NT2/D1 (cell line): ENCODE results near the gene EMID1.

Experiments
- DNase-seq: peaks from one replicate; pipeline ENCODE4 v3.0.0-alpha.2; 2011; ENCODE audit warnings: low read depth, low spot score
- H3K27me3 ChIP-seq: 2 replicates; pipeline ENCODE4 v1.6.0; 2011; ENCODE audit warnings: mild to moderate bottlenecking; ENCODE audit not compliant: insufficient read length, insufficient read depth
- H3K36me3 ChIP-seq: 2 replicates; pipeline ENCODE4 v1.6.1; 2011; ENCODE audit warnings: mild to moderate bottlenecking, low read length, mixed read lengths; ENCODE audit not compliant: insufficient read depth, insufficient read length
- H3K4me1 ChIP-seq: 2 replicates; pipeline ENCODE4 v1.5.1; 2011; ENCODE audit not compliant: insufficient read depth, insufficient read length
- H3K4me3 ChIP-seq: 2 replicates; pipeline ENCODE4 v1.5.1; 2011; ENCODE audit warnings: low read depth; ENCODE audit not compliant: insufficient read length
- H3K9ac ChIP-seq: 2 replicates; pipeline ENCODE4 v1.6.0; 2011; ENCODE audit warnings: low read depth; ENCODE audit not compliant: insufficient read length
- H3K9me3 ChIP-seq: 2 replicates; pipeline ENCODE4 v1.5.1; 2011; ENCODE audit warnings: mild to moderate bottlenecking, low read length; ENCODE audit not compliant: insufficient read depth
- SUZ12 ChIP-seq: IDR thresholded peaks from 2 replicates; pipeline ENCODE4 v1.6.1; 2011; ENCODE audit not compliant: insufficient read length, insufficient read depth; ENCODE audit errors: extremely low read depth
- YY1 ChIP-seq: IDR thresholded peaks from 2 replicates; pipeline ENCODE4 v1.6.1; 2011; ENCODE audit not compliant: insufficient read length, insufficient read depth
- ZNF274 ChIP-seq: IDR thresholded peaks from 2 replicates; pipeline ENCODE4 v1.6.1; 2011; ENCODE audit warnings: mild to moderate bottlenecking, low read depth, low read length

EMID1 gene

GRCh38 chr22:29183971-29184848, 21.5 kb upstream of the EMID1 start:
- DNase-seq, result no peak

DNA sequence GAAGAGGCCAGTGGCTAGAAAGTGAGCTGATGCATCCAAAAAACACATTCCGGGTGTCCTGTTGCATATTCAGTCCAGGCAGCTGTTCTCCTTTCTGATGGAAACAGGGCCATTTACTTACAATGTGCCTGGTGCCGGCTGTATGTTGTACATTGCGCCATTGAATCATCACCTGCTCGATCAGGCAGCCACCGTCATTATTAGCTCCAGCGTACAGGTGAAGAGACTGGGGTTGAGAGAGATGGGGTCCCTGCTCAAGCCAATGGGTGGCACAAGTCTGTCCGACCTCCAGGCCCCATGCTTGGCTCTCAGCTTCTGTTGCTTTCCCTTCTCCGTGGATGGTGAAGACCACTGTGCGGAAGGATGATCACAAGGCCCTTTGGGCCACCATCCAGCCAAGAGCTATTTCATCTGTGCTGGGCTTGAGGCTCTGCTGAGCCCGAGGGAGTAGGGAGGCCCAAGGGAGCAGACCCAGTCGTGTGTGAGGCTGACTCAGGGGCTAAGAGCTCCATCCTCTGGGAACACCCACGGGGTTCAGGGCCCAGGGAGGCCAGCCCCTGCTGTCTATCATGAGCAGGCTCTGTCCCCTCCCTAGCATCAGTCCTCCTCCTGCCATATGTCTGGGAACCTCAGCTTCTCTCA, 20.7 kb upstream of the EMID1 start:
- peaks cover 3% of the 10 kb centered on the region for H3K4me1 ChIP-seq
- no peak for TF ChIP-seq YY1
- no peak for TF ChIP-seq SUZ12
- TF ChIP-seq ZNF274, result no peak

More at GRCh38 chr22:29183971-29184848, 21.5 kb upstream of the EMID1 start:
- Histone ChIP-seq H3K4me1 (peaks cover 3% of the 10 kb centered on the region), H3K9me3 (no peaks in the 10 kb centered on the region; the same call in 1 of the 2 replicates), H3K36me3 (no peaks in the 10 kb centered on the region), H3K9ac (no peak overlapping the region), H3K27me3 (no peaks in the 10 kb centered on the region), H3K4me3 (no peak overlapping the region)
- TF ChIP-seq SUZ12 (no peak), YY1 (no peak), ZNF274 (no peak)

GRCh38 chr22:29186302-29186701, 19.4 kb upstream of the EMID1 start:
- H3K9me3 ChIP-seq, result no peaks in the 10 kb centered on the region
- H3K27me3 ChIP-seq, result no peaks in the 10 kb centered on the region
- H3K4me1 ChIP-seq, result peaks cover 3% of the 10 kb centered on the region
- no peak overlapping the region for H3K9ac ChIP-seq
- no peaks in the 10 kb centered on the region for H3K36me3 ChIP-seq
- H3K4me3 ChIP-seq, result no peak overlapping the region
- TF ChIP-seq YY1 (no peak), SUZ12 (no peak), ZNF274 (no peak)
- DNase-seq, result no peak

More for the DNA sequence above, 20.7 kb upstream of the EMID1 start:
- Histone ChIP-seq H3K36me3 (no peaks in the 10 kb centered on the region), H3K9ac (no peak overlapping the region), H3K27me3 (no peaks in the 10 kb centered on the region), H3K9me3 (no peaks in the 10 kb centered on the region; the same call in 1 of the 2 replicates), H3K4me3 (no peak overlapping the region)
- no peak for DNase-seq

- Histone ChIP-seq H3K4me3 (no peak overlapping the region), H3K9me3 (no peaks in the 10 kb centered on the region), H3K9ac (no peak overlapping the region), H3K4me1 (peaks cover 3% of the 10 kb centered on the region), H3K27me3 (no peaks in the 10 kb centered on the region), H3K36me3 (no peaks in the 10 kb centered on the region)
- TF ChIP-seq YY1 (no peak), ZNF274 (no peak), SUZ12 (no peak)
- no peak for DNase-seq
Observed at GRCh38 chr22:29187831-29188230, 17.9 kb upstream of the EMID1 start.

DNA sequence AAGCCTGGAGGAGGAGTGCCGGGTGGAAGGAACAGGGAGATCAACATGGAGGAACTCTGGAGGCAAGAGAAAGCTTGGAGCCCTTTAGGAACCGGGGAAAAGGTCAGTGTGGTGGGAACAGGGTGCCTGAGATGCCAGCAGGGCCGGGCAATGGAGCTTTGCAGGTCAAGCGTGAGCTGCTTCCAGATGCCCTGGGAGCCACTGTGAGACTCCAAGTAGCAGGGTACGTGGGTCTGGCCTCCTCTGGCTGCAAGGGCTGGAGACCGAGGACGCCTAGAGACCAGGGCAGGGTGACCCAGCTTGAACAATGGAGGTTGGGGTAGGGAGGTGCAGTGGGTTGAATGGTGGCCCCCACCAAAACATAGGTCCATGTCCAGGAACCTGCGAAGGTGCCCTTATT, 15.6 kb upstream of the EMID1 start:
- Histone ChIP-seq H3K36me3 (no peaks in the 10 kb centered on the region), H3K4me1 (peaks cover 3% of the 10 kb centered on the region), H3K27me3 (no peaks in the 10 kb centered on the region), H3K9ac (no peak overlapping the region), H3K9me3 (no peaks in the 10 kb centered on the region; the same call in 1 of the 2 replicates), H3K4me3 (no peak overlapping the region)
- no peak for DNase-seq
- TF ChIP-seq YY1 (no peak), SUZ12 (no peak)

DNA sequence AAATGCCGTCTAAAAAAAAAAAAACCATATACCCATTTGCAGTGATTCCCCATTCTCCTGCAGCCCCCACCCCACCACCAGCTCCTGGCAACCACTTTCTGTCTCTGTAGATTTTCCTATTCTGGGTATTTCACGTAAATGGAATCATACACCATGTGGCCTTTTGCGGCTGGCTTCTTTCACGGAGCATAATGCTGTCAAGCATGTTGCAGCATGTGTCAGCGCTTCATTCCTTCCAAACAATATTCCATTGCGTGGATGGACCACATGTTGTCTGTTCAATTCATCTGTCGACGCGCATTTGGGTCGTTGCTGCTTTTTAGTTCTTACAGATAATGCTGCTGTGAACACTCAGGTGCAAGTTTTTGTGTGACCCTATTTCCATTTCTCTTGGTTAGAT, 14.8 kb upstream of the EMID1 start:
- Histone ChIP-seq H3K9me3 (no peaks in the 10 kb centered on the region; the same call in 1 of the 2 replicates), H3K4me1 (peaks cover 10% of the 10 kb centered on the region), H3K4me3 (no peak overlapping the region), H3K27me3 (no peaks in the 10 kb centered on the region), H3K9ac (no peak overlapping the region), H3K36me3 (no peaks in the 10 kb centered on the region)
- no peak for DNase-seq
- TF ChIP-seq ZNF274, result no peak
- no peak for TF ChIP-seq SUZ12
- TF ChIP-seq YY1, result no peak

GRCh38 chr22:29193021-29193420, 12.7 kb upstream of the EMID1 start:
- no peaks in the 10 kb centered on the region; the same call in 1 of the 2 replicates for H3K9me3 ChIP-seq
- no peak overlapping the region for H3K4me3 ChIP-seq
- TF ChIP-seq ZNF274 (no peak), YY1 (no peak), SUZ12 (no peak)
- no peak overlapping the region for H3K9ac ChIP-seq
- peaks cover 7% of the 10 kb centered on the region for H3K4me1 ChIP-seq
- no peaks in the 10 kb centered on the region for H3K36me3 ChIP-seq
- H3K27me3 ChIP-seq, result no peaks in the 10 kb centered on the region
- DNase-seq, result no peak
